Effector memory CD8-positive, alpha-beta T cell (primary cell): ENCODE data around the gene ATP6V1F.

Experiments
- ATAC-seq: fragments of 150-1000 bp; cut with Tn5 transposase; replicated peaks from 2 replicates; pipeline ENCODE4 v1.10.0; 2021; ENCODE audit warnings: mild to moderate bottlenecking, moderate library complexity
- DNase-seq, 3 experiments: peaks; one replicate each; pipeline ENCODE4 v3.0.0; 2021
- H3K27ac Mint-ChIP-seq, 2 donors: one replicate each; pipeline ENCODE4 v1.8.0; 2022; ENCODE audit warnings: mild to moderate bottlenecking in 2 of 2, mixed read lengths in 2 of 2, moderate library complexity in 2 of 2
- H3K27me3 Mint-ChIP-seq, 2 donors: one replicate each; pipeline ENCODE4 v1.8.0; 2022; ENCODE audit warnings: mixed read lengths in 2 of 2
- H3K36me3 Mint-ChIP-seq: one replicate; pipeline ENCODE4 v1.8.0; 2022; ENCODE audit warnings: mild to moderate bottlenecking, moderate library complexity, mixed read lengths; ENCODE audit not compliant: insufficient read depth
- H3K4me1 Mint-ChIP-seq, 2 donors: one replicate each; pipeline ENCODE4 v1.8.0; 2022; ENCODE audit warnings: low read depth in 2 of 2, mixed read lengths in 2 of 2
- H3K4me3 Mint-ChIP-seq, 2 donors: one replicate each; pipeline ENCODE4 v1.8.0; 2022; ENCODE audit warnings: mild to moderate bottlenecking in 2 of 2, mixed read lengths in 2 of 2, moderate library complexity in 2 of 2
- H3K9me3 Mint-ChIP-seq, 2 donors: one replicate each; pipeline ENCODE4 v1.8.0; 2022; ENCODE audit warnings: mixed read lengths in 2 of 2

ATP6V1F gene

DNA sequence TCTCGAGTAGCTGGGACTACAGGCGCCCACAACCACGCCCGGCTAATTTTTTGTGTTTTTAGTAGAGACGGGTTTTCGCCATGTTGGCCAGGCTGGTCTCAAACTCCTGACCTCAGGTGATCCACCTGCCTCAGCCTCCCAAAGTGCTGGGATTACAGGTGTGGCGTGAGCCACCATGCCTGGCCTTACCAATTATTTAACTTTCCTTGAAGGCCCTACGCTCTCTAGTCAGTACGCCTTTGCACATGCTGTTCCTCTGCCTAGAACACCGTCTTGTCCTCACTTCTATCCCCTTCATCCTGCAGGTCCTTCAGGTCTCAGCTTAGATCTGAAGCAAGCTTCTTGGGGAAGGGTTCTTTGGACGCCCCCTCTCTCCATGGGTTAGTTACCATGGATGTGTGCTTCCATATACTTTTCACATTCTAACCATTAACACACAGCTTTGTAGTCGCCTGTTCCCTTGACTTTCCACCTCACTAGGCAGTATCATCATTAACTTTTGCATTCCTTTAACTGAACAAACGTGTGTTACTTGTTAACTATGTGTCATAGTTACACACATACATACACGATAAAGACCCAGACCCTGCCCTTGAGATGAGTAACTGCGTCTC, 592 bp upstream of the ATP6V1F start:
- Mint-ChIP-seq H3K27me3 (no peaks in the 10 kb centered on the region), H3K36me3 (peaks cover 25% of the 10 kb centered on the region), H3K4me3 (peak overlapping the region; percentile 91), H3K4me1 (peaks cover 25 to 34% of the 10 kb centered on the region in 2 donors), H3K9me3 (no peaks in the 10 kb centered on the region), H3K27ac (peak overlapping the region; percentile 88 to 90)
- DNase-seq (no peak), ATAC-seq (no peak)

DNA sequence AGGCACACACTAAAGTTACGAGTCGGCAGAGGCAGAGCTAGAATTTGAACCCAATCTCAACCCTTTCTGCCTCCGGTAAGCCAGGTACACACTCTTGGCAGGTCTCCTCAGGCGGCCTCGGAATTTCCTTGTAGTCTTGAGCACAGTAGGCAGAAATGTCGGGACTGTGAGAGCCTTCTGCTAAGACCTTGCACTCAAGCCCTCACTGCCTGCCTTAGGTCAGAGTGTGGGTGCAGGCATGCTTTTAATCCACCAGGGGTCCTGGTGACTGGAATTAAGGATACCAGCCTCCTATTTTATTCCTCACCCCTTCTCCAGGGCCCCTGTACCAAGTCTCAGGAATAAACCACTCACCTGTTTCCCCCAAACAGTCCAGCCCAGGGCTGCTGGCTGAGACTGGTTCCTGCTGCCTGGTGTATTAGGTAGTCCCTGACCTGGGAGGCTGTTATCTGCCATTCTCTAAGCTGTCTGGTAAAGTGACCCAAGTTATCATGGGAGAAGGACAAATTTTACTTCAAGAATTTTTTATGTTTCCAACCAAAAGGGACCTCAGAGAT, 855 bp downstream of the ATP6V1F start:
- H3K4me1 Mint-ChIP-seq, result peaks cover 28 to 36% of the 10 kb centered on the region in 2 donors
- ATAC-seq, result peak; percentile 40
- peaks cover 25% of the 10 kb centered on the region for H3K36me3 Mint-ChIP-seq
- peak overlapping the region; percentile 91 for H3K4me3 Mint-ChIP-seq
- no peaks in the 10 kb centered on the region for H3K27me3 Mint-ChIP-seq
- no peaks in the 10 kb centered on the region for H3K9me3 Mint-ChIP-seq
- peak; percentile 23 to 35 (median 33) for DNase-seq
- peak overlapping the region; percentile 88 to 90 for H3K27ac Mint-ChIP-seq

- H3K27me3 Mint-ChIP-seq, result peaks cover 0 to 4% of the 10 kb centered on the region in 2 donors
- H3K27ac Mint-ChIP-seq, result peak overlapping the region in 1 of 2 donors; percentile 7
- peaks cover 25% of the 10 kb centered on the region for H3K36me3 Mint-ChIP-seq
- no peaks in the 10 kb centered on the region for H3K9me3 Mint-ChIP-seq
- ATAC-seq (no peak), DNase-seq (no peak)
- H3K4me1 Mint-ChIP-seq, result peaks cover 33 to 40% of the 10 kb centered on the region in 2 donors
- peak overlapping the region in 1 of 2 donors; percentile 5 for H3K4me3 Mint-ChIP-seq
Measured at GRCh38 chr7:128865303-128865702, 2.6 kb downstream of the ATP6V1F start.

- H3K9me3 Mint-ChIP-seq, result no peaks in the 10 kb centered on the region
- peak overlapping the region in 1 of 2 donors; percentile 7 for H3K27ac Mint-ChIP-seq
- H3K4me3 Mint-ChIP-seq, result no peak overlapping the region
- DNase-seq (no peak), ATAC-seq (no peak)
- H3K27me3 Mint-ChIP-seq, result peaks cover 0 to 13% of the 10 kb centered on the region in 2 donors
- peaks cover 34 to 41% of the 10 kb centered on the region in 2 donors for H3K4me1 Mint-ChIP-seq
- H3K36me3 Mint-ChIP-seq, result peaks cover 25% of the 10 kb centered on the region
Measured at GRCh38 chr7:128865996-128866877, 3.6 kb downstream of the ATP6V1F start.

- ATAC-seq, result no peak
- H3K27me3 Mint-ChIP-seq, result peaks cover 0 to 13% of the 10 kb centered on the region in 2 donors
- H3K36me3 Mint-ChIP-seq, result peaks cover 24% of the 10 kb centered on the region
- peak overlapping the region in 1 of 2 donors; percentile 63 for H3K4me3 Mint-ChIP-seq
- DNase-seq, result no peak
- peaks cover 31 to 39% of the 10 kb centered on the region in 2 donors for H3K4me1 Mint-ChIP-seq
- H3K27ac Mint-ChIP-seq, result no peak overlapping the region
- no peaks in the 10 kb centered on the region for H3K9me3 Mint-ChIP-seq
Measured at GRCh38 chr7:128867241-128867640, 4.6 kb downstream of the ATP6V1F start.

DNA sequence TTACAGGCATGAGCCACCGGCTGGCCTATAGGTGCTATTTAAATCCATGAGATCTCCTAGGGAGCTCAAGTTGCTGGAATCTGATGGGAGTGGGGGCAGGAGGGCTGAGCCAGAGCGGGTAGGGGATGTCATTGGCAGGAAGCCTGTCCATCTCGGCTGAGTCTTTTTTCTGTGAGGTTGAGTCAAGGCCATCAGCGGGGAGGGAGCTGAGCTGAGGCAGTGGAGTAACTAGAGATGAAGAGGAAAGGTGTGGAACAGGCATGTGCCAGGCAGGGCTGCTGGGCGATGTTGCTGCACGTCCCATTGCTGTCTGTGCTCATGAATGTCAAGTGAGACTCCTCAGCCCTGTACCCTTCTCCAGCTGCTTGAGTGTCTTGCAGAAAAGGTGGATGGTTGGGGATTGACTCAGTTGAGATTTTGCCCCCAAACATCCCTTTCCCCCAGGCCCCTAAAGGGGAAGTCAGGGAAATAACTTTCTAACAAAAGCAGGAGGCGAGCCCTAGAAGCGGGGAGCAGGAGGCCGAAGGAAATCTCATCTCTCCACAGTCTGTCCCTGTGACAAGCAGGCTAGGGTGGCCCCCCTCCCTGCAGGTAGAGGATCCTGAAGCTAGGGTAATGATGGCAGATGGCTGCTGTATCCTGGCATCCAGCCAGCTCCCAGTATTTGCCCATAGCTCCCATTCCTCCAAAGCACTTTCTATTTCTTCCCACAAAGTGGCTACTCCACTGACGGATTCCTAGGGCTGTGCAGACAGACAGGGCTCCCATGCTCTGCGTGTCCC, 5.4 kb downstream of the ATP6V1F start:
- Mint-ChIP-seq H3K36me3 (peaks cover 17% of the 10 kb centered on the region), H3K9me3 (no peaks in the 10 kb centered on the region), H3K27ac (peak overlapping the region in 1 of 2 donors; percentile 30), H3K4me1 (peaks cover 25 to 32% of the 10 kb centered on the region in 2 donors), H3K4me3 (peak overlapping the region; percentile 56 to 70), H3K27me3 (peaks cover 0 to 13% of the 10 kb centered on the region in 2 donors)
- DNase-seq (no peak), ATAC-seq (no peak)

DNA sequence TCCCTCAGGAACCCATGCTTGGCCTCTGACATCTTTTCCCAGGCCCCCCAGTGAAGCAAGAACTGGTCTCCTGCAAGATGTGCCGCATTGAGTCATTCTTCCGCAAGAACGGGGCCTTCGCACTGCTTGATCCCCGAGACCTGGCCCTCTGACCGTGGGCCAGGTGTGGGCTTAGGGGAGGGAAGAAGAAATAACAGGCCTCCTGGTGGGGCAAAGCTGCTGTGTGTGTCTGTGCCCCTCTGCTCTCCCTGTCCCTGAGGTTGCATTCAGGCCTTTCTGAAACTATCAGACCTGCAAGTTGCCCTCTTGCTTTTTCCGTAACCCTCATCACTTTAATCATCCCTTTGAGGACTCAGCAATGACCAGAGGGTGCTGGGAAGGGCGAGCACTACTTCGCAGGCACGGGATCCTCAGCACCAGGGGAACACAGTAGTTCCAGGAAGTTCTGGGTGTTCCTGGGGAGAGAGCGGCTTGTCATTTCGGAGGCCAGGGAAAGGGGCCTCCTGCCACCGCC, 6.0 kb downstream of the ATP6V1F start:
- peaks cover 15% of the 10 kb centered on the region for H3K36me3 Mint-ChIP-seq
- no peak for ATAC-seq

DNA sequence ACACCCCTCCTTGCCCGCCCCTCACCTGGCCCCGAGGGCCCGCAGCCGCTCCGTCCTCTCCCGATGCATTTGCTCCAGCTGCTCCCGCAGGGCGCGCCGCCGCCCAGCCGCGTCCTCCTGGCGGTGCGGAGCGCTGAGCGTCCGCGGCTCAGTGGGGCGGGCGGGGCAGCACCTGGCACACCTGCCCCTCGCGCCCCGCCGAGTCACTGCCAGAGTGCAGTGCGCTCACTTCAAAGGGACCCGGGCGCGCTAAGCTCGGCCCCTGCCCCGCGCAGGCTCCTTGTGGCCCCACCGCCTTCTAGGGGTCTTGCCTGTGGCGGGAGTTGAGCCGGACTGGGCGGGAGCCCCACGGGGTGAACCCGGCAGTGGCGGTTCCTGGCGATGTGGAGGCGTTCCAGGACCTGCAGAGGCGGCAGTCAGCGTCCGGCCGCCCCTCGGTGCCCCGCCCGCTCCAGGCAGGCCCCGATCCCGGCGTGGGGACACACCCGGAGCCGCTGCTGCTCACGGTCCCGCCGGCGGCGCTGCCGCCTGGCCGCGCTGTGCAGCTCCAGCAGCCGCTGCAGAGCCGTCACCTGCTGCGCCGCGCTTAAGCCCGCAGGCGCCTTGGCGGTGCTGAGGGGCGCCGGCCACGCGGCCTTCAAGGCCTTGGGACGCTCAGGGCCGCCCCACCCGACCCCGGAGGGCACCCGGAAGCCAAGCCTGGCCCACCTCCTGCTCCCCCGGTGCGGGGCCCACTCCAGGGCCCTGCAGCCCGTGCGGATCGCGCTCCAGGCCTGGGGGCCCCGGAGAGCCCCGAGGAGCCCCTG, 6.7 kb downstream of the ATP6V1F start:
- H3K9me3 Mint-ChIP-seq, result no peaks in the 10 kb centered on the region
- peaks cover 14% of the 10 kb centered on the region for H3K36me3 Mint-ChIP-seq
- peaks cover 0 to 13% of the 10 kb centered on the region in 2 donors for H3K27me3 Mint-ChIP-seq
- DNase-seq (peak; percentile 36 to 45 (median 40)), ATAC-seq (peak; percentile 86)
- peaks cover 20 to 26% of the 10 kb centered on the region in 2 donors for H3K4me1 Mint-ChIP-seq
- no peak overlapping the region for H3K27ac Mint-ChIP-seq
- H3K4me3 Mint-ChIP-seq, result peak overlapping the region; percentile 56 to 70

More for the DNA sequence above, 6.0 kb downstream of the ATP6V1F start:
- Mint-ChIP-seq H3K4me1 (peaks cover 22 to 30% of the 10 kb centered on the region in 2 donors), H3K9me3 (no peaks in the 10 kb centered on the region), H3K4me3 (peak overlapping the region; percentile 56 to 70), H3K27ac (no peak overlapping the region), H3K27me3 (peaks cover 0 to 13% of the 10 kb centered on the region in 2 donors)
- no peak for DNase-seq

GRCh38 chr7:128869944-128870285, 7.3 kb downstream of the ATP6V1F start:
- Mint-ChIP-seq H3K36me3 (peaks cover 14% of the 10 kb centered on the region), H3K27me3 (peaks cover 0 to 13% of the 10 kb centered on the region in 2 donors), H3K4me3 (peak overlapping the region; percentile 77 to 83), H3K4me1 (peaks cover 20 to 22% of the 10 kb centered on the region in 2 donors), H3K9me3 (no peaks in the 10 kb centered on the region), H3K27ac (peak overlapping the region; percentile 70 to 88)
- peak; percentile 21 for ATAC-seq
- DNase-seq, result no peak

DNA sequence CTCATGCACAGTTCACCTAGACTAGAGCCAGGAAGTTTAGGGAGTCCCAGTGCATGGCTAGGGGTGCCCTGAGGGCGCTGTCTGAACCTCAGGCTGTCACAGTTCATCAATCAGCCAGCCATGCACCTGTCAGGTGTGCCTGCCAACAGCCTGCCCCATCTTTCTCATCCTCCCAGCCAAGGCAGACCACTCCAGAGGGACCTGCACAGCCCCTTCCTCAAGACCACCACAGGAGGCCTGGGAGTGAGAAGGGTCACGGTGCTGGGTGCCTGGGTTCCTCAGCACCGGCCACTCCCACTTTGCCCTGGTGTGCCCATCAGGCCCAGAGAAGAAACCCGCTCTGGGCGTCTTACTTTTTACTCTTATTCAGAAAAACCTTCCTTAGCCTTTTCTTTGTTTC, 8.4 kb downstream of the ATP6V1F start:
- Mint-ChIP-seq H3K36me3 (peaks cover 4% of the 10 kb centered on the region), H3K4me1 (peaks cover 11 to 13% of the 10 kb centered on the region in 2 donors), H3K27me3 (peaks cover 0 to 13% of the 10 kb centered on the region in 2 donors), H3K27ac (no peak overlapping the region), H3K9me3 (no peaks in the 10 kb centered on the region), H3K4me3 (peak overlapping the region; percentile 77 to 83)
- DNase-seq (no peak), ATAC-seq (no peak)

DNA sequence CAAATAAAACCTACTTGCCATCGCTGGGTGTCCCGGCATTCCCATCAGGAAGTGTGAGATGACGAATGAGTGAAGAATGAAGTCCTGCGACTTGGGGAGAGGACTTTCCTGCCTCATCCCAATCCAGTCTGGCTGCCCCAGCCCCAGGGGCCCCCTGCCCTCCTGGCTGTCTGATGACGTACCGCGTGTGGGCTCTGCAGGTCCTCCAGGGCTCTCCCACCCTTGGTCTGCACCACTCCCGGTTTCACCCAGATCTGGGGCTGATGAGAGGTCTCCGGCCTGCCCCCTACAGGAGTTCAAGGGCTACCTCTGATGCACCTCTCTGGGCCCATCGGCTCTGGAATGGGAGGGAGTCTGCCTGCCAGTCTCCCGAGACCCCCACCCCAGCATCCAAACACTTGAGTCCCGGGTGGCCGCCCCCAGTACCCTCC, 9.8 kb downstream of the ATP6V1F start:
- ATAC-seq (no peak), DNase-seq (no peak)
- Mint-ChIP-seq H3K9me3 (no peaks in the 10 kb centered on the region), H3K36me3 (no peaks in the 10 kb centered on the region), H3K27me3 (peaks cover 0 to 13% of the 10 kb centered on the region in 2 donors), H3K4me3 (no peak overlapping the region), H3K27ac (no peak overlapping the region), H3K4me1 (peaks cover 6 to 9% of the 10 kb centered on the region in 2 donors)

DNA sequence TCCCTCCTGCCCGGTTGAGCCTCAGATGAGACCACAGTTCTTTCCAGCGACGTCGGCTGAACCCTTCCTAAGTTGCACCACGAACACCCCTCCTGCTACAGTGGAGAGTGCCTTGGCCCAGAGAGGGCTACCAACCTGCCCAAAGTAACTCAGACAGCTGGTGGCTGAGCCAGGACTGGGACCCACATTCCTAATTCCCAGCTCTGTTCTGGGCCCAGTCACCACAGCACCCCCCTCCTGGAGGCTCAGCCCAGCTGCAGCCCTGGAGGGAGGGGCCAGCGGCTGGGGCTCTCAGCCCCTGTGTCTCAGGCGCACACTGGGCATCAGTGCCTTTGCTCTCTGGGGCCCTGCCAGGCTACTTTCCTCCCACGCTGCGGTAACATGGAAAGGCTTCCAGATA, 10.6 kb downstream of the ATP6V1F start:
- DNase-seq (no peak), ATAC-seq (no peak)
- no peak overlapping the region for H3K4me3 Mint-ChIP-seq
- H3K4me1 Mint-ChIP-seq, result peaks cover 6% of the 10 kb centered on the region in 2 donors
- no peaks in the 10 kb centered on the region for H3K36me3 Mint-ChIP-seq
- no peak overlapping the region for H3K27ac Mint-ChIP-seq
- no peaks in the 10 kb centered on the region for H3K9me3 Mint-ChIP-seq
- peaks cover 0 to 13% of the 10 kb centered on the region in 2 donors for H3K27me3 Mint-ChIP-seq
